ENCODE results near the gene AACS. TPM values are rescaled to one million over a fixed set of nuclear protein-coding genes. Genes with fewer than 3 reads are reported as not detected.

The AACS gene
- total and polyA plus RNA-seq, 2 of the 8 experiments (the other 6 are each of a cell fraction or from before 2014, with no cell fraction given), result 51.9 to 52.4 TPM

GRCh38 chr12:125152463-125152862 is 87.2 kb downstream of the AACS start:
- no peak for TF ChIP-seq SAP30 (IDR thresholded peaks at IDR 0.05; ENCODE audit: insufficient read depth, insufficient replicate concordance, low read length)
- TF ChIP-seq GTF2F1 (IDR thresholded peaks at IDR 0.05; ENCODE audit: borderline replicate concordance, low read depth, low read length), result no peak
- no peak for TF ChIP-seq RNF2 (IDR thresholded peaks at IDR 0.05; ENCODE audit: borderline replicate concordance, low read depth, low read length, missing control alignments, poor library complexity, severe bottlenecking)
- no peak for TF ChIP-seq HDAC6 (IDR thresholded peaks at IDR 0.05; ENCODE audit: low read depth, low read length)
- TF ChIP-seq CBX5 (IDR thresholded peaks at IDR 0.05; ENCODE audit: low read depth, low read length), result no peak
- no peak for TF ChIP-seq EZH2 (IDR thresholded peaks at IDR 0.05; ENCODE audit: low read depth, low read length, severe bottlenecking)
- TF ChIP-seq KDM1A (IDR thresholded peaks at IDR 0.05; ENCODE audit: borderline replicate concordance, low read length), result no peak
- no peak for TF ChIP-seq RXRA (IDR thresholded peaks at IDR 0.05; ENCODE audit: insufficient read depth, low read depth, low read length)
- Histone ChIP-seq H3K9ac (replicated peaks in 1 of 4; ENCODE audit: extremely low read depth in 1 of 4, low read depth in 3 of 4, low read length in 3 of 4) (no peak overlapping the region), H4K20me1 (replicated peaks in 1 of 2; ENCODE audit: control insufficient read depth in 1 of 2, insufficient read depth in 2 of 2, low read length in 2 of 2) (no peaks in the 10 kb centered on the region), H3K4me3 (ENCODE audit: extremely low read depth in 1 of 4, insufficient read depth in 2 of 4, low read depth in 3 of 4, low read length in 4 of 4) (no peak overlapping the region), H3K79me1 (ENCODE audit: low read depth, low read length) (no peaks in the 10 kb centered on the region), H2BK5ac (ENCODE audit: low read depth, low read length) (no peak overlapping the region), H2AK5ac (ENCODE audit: low read depth, low read length) (no peak overlapping the region), H3K4me2 (ENCODE audit: insufficient read depth in 1 of 2, low read depth in 2 of 2, low read length in 2 of 2) (no peak overlapping the region), H2BK20ac (ENCODE audit: low read length) (no peak overlapping the region), H3K14ac (ENCODE audit: insufficient read length) (no peak overlapping the region), H3K79me2 (ENCODE audit: control insufficient read depth in 1 of 2, insufficient read depth in 2 of 2, low read length in 2 of 2) (no peaks in the 10 kb centered on the region), H3K23ac (ENCODE audit: insufficient read length) (no peak overlapping the region), H3K4ac (replicated peaks; ENCODE audit: insufficient read length, low read depth, low read length) (no peak overlapping the region), H4K5ac (ENCODE audit: insufficient read length, low read depth, low read length) (no peak overlapping the region), H3K36me3 (ENCODE audit: control insufficient read depth in 2 of 4, insufficient read depth in 4 of 4, low read length in 3 of 4) (no peaks in the 10 kb centered on the region), H2BK12ac (ENCODE audit: low read depth, low read length) (no peak overlapping the region), H3K9me3 (ENCODE audit: insufficient read depth in 2 of 2, low read depth in 1 of 2, low read length in 1 of 2) (no peaks in the 10 kb centered on the region), H3K23me2 (ENCODE audit: low read depth, low read length) (no peaks in the 10 kb centered on the region), H3K27ac (ENCODE audit: low read depth, low read length) (no peak overlapping the region), H3K4me1 (replicated peaks in 1 of 4; ENCODE audit: control insufficient read depth in 3 of 4, insufficient read depth in 4 of 4, low read length in 3 of 4) (no peaks in the 10 kb centered on the region; a peak in 1 of 7 replicates), H2AFZ (ENCODE audit: low read length) (no peak overlapping the region), H4K91ac (replicated peaks; ENCODE audit: insufficient read length, low read length) (no peak overlapping the region), H2BK15ac (ENCODE audit: low read length) (no peak overlapping the region), H2BK120ac (replicated peaks; ENCODE audit: low read depth, low read length) (no peak overlapping the region), H3K27me3 (replicated peaks in 1 of 4; ENCODE audit: control insufficient read depth in 3 of 4, extremely low read depth in 1 of 4, insufficient read depth in 3 of 4, low read length in 3 of 4) (no peaks in the 10 kb centered on the region), H3K18ac (ENCODE audit: extremely low read depth, low read length) (no peak overlapping the region), H4K8ac (ENCODE audit: extremely low read depth, insufficient read depth, low read length) (no peak overlapping the region), H3K56ac (replicated peaks; ENCODE audit: insufficient read length, low read depth, low read length) (no peak overlapping the region)
- no peak for DNase-seq (ENCODE audit: low read depth in 1 of 2, low spot score in 2 of 2)
- CTCF ChIA-PET (ENCODE audit: partially characterized antibody), result interaction anchor here (0.7 to 1.7 kb wide), 2 partner anchors 10 to 13 kb away, joined by 3 to 4 read pairs; no protein-coding TSS in a partner anchor
- no peak for FAIRE-seq
- WGBS, 2 experiments (ENCODE audit: extremely low coverage in 1 of 2, insufficient coverage in 1 of 2, insufficient read length in 1 of 2, insufficient replicate concordance in 2 of 2, low coverage in 1 of 2, low lambda C conversion rate in 2 of 2, missing lambda C conversion rate in 1 of 2), result 88% methylated on average over 7 of the region's 7 CpGs; no CpG with 5 or more reads in 1 of the 2 experiments
- POLR2A ChIA-PET (ENCODE audit: partially characterized antibody), result no interaction called here

Data from H1 (cell line).